Spleen (tissue), 7 donors: ENCODE results near the gene CHD3.

Source experiments
- CTCF ChIP-seq, 11 experiments: fragments of 200-600 bp in 7 of 11; fragments of 450-650 bp in 4 of 11; sonication (generic) in 4 of 11; IDR thresholded peaks in 8 of 11; conservative IDR thresholded peaks in 3 of 11; 1 replicate in 7 of 11; 2 replicates in 4 of 11; pipeline versions ENCODE4 v1.4.0 to v1.8.0; 2016 to 2021; ENCODE audit warnings: antibody characterized with exemption in 11 of 11, inconsistent platforms in 4 of 11, mild to moderate bottlenecking in 1 of 11
- POLR2A ChIP-seq, 3 donors: fragments of 450-650 bp; IDR thresholded peaks; one replicate each; pipeline ENCODE4 v1.5.1; 2017; ENCODE audit warnings: antibody characterized with exemption in 3 of 3, mild to moderate bottlenecking in 1 of 3
- POLR2AphosphoS5 ChIP-seq, 3 donors: sonication (generic); formaldehyde crosslinking; IDR thresholded peaks; one replicate each; pipeline ENCODE4 v1.5.1; 2017; ENCODE audit warnings: antibody characterized with exemption in 3 of 3
- donor health status: DM: no; HTN: no; CAD: no; lungs with moderate emphysema.
- donor health status: DM: no; HTN: no; CAD: no.
- donor health status: DM: no; HTN: no; CAD: no.

- TF ChIP-seq CTCF (IDR thresholded peaks at IDR 0.05 in 8 of 11, conservative IDR thresholded peaks at IDR 0.05 in 3 of 11), result no peak
- TF ChIP-seq POLR2A (IDR thresholded peaks at IDR 0.05), result no peak
- no peak for TF ChIP-seq POLR2AphosphoS5 (IDR thresholded peaks at IDR 0.05)
Measured at GRCh38 chr17:7959503-7960253, 71.1 kb downstream of the CHD3 start.
